ENCODE results near the gene ZNF70.

Gene ZNF70

DNA sequence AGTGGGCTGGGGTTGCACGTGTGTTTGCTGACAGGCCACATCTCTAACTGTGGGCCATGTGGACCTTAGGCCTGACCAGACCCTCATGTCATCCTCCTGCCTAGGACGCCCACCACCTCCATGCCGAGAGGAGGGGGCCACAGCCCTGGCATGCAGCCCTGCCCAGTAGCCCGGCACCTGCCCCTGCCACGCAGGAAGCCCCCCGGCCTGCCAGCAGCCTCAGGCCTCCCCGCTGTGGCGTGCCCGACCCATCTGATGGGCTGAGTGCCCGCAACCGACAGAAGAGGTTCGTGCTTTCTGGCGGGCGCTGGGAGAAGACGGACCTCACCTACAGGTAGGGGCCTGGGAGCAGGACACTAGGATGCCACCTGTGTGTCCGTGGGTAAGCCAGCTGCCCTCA, 28.2 kb upstream of the ZNF70 start:
- no peak for DNase-seq

DNA sequence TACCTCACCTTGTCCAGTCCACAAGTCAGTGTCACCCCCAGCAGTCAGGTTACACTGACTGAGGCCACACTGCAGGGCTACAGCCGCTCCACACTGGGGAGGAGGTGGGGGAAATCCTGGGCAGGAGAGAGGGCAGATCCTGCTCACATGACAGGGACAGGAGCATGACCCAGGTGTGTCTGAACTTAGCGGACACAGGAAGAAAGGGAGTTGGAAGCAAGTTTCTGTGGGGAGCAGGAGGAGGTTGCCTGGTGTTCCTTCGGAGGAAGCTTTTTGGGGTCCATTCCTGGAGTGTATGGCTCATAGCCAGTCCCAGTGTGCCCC, 27.6 kb upstream of the ZNF70 start:
- DNase-seq, result no peak

DNA sequence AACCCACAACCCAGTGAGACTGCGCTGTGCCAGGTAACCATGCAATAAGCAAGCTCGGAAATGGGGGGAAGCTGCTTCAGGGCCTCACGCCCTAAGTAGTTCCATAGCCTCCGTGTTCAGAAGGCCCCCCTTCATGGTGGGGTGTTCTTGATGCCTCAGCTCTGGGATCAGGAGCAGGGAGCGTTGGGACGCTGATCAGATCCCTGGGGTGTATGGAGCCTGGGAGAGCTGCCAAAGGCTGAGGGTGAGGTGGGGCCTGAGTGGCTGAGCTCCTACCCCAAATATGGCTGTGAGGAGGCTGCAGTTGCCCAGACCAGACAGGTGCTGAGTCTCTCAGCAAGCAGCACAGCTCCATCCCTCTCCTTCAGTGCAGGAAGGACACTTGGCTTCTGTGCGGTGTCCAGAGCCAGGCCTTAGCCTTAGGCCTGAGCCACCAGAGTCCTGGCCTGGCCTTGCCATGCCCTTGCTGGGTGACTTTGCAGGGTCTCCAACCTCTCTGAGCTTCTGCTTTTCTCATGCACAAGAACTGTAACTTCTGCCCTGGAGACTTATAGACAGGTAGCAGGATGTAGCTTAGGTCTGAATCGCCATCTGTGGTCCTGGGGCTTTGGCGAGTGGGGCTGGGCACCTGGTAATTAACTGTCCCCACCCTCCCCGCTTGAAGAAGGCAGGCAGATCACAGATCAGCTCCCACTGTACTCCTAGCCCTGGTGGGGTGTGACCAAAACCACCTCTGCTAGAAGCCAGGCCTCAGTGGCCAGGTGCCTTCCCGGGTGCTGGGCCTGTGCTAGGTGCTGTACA, 27.1 kb upstream of the ZNF70 start:
- DNase-seq, result no peak

DNA sequence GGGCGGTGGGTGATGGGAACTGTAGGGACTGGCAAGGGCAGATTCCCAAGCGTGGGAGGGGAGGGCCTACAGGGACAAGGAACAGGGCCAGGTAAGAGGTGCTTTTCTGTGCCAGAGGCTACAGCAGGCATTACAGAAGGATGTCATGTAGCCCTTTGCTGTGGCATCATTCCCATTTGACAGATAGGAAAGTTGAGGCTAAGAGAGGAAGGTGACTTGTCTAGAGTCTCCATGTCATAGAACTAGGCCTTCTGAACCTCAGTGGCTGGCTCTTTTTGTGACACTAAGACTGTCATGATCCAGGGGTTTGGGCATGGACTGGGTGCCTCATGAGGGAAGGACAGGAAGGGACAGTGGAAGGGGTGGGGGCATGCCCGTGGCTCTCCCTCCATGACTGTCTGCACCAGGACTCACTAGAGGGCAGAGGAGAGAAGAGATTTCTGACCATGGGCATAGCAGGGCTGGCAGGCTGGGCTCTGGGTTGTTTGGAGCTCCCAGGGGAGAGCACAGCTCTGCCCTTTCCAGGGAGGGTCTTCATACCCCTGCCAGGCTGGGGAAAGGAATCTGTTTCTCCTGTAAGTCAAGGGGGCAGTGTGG, 25.0 kb upstream of the ZNF70 start:
- no peak for DNase-seq

DNA sequence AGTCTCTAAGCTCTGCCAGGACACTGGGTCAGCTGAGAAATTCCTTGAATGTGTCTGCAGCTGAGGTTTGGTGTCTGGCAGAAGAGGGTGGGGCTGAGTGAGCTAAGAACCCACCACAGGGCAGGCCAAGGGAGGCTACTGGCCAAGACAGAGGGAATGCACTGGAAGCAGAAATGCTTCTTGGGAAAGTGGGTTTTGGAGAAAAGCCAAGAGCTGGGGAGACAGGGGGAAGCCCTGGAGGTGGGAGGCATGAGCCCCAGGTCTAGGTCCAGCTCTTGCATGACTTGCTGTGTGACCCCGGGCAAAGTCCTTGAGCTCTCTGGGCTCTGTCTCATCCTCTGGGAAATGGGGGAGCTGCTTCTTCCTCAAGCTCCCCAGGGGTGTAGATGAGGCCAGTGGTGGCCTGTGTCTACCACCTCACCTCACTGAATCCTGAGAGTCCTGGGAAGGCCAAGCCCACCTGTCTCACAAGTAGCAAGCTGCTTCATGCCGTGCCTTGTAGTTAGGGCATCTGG, 24.1 kb upstream of the ZNF70 start:
- peak; percentile 29 for DNase-seq

DNA sequence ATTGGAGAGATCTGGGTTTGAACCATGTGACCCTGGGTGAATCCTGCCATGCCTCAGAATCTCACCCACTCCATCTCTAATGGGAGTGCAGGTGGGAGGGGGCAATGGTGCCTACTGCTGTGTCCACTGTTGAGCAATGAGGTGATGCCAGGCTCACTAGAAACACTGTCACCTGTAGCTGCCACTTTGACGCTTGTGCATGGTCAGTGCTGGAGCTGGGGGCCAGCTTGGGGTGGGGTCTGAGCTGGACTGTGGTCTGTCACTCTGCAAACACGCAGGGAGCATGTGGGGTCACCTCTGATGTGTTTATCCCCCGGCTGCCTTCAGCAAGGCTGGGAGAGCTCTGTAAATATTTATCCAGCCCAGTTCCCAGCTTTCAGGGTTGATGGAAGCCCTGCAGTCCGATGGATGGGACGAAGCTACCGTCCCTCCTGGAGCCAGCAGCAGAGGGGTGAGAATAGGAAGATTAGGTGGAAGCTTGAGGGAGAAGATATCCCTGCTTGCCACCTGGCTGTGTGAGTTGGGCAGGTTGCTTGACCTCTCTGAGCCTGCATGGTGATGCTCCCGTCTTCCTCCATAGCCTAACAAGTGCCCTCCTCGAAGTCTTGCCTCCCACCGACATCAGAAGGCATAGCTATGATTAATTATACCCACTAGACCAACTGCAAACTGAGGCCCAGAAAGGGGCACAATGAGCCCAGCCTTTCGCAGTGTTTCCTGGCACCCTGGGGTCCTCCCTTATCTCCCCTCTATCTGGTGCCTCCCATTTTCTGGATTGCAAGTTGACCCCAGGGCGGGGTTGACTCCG, 23.4 kb upstream of the ZNF70 start:
- DNase-seq, result no peak

DNA sequence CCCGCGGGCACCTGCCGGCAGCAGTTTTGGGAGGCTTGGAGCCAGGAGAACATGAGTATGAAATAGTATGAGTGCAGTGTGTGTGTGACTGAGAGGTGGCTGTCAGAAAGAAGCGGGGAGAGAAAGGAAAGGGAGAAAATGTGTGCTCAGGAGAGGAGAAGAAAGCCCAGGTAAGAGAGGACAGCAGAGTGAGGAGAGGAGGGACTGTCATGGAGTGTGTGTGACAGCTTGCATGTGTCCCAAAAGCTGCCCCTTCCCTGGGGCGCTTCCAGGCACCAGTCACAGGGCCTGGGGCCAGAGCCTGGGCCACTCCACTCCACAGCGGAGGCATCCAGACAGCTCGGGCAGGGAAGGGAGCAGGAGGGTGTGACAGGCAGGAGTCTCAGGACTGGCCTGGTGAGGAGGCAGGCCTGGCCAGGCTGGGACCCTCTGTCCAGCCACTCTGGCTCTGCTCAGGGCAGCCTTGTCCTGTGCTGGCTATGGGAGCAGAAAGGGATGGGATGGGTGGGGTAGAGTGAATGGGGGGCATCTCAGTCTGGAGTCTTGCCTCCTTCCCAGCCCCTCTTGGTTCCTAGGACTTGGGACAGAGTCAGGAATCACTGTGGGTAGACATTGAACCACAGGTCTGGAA, 22.7 kb upstream of the ZNF70 start:
- DNase-seq, result no peak

DNA sequence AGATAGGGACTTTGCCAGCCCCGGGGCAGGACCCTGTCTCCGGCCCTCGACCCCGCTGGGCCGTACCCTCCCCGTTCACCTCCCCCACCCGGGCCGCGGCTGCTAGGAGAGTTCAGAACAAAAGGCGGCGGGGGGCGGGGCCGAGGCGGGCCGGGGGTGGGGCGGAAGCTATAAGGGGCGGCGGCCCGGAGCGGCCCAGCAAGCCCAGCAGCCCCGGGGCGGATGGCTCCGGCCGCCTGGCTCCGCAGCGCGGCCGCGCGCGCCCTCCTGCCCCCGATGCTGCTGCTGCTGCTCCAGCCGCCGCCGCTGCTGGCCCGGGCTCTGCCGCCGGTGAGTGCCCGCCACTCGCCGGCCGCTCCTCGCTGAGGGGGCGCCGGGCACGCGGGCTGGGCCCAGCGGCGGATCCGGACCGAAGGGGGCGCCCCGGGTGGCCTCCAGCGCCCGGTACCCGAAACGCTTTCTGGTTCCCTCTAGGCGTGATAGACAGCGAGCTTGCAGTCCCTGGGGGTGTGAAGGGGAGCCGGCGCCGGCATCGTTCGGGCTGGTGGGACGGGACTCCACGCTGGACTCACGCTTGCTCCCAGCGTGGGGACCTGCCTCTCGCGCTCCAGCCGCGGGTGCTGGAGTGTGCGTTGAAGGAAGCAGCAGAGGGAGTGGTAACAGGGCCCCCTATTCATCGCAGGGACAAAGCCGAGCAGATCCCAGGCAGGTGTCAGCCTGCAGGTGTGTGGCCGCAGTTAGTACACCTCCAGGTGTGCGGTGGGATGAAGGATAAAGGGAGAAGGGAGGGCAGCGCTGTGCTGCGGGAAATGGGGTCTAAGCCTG, 21.9 kb upstream of the ZNF70 start, which contains the start of gene MMP11:
TSS of gene MMP11 (plus strand) at position 201 of the 825 bp plus-strand sequence. CDS start at position 223, 22 bp downstream.
- DNase-seq, result peak; percentile 47

DNA sequence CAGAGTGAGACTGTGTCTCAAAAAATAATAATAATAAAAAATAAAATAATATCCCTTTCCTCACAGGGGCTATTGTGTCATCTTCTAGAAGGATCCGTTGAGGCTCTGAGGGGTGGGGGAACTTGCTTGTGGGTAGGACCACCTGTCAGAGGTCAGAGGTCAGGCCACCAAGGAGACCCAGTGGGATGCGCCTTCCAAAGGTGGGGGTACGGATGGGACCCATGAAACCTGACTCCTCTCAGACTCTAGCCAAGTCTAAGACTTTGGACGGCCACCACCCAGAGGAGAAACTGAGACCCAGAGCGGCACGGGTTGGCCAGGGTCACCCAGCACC, 21.4 kb upstream of the ZNF70 start:
- no peak for DNase-seq

DNA sequence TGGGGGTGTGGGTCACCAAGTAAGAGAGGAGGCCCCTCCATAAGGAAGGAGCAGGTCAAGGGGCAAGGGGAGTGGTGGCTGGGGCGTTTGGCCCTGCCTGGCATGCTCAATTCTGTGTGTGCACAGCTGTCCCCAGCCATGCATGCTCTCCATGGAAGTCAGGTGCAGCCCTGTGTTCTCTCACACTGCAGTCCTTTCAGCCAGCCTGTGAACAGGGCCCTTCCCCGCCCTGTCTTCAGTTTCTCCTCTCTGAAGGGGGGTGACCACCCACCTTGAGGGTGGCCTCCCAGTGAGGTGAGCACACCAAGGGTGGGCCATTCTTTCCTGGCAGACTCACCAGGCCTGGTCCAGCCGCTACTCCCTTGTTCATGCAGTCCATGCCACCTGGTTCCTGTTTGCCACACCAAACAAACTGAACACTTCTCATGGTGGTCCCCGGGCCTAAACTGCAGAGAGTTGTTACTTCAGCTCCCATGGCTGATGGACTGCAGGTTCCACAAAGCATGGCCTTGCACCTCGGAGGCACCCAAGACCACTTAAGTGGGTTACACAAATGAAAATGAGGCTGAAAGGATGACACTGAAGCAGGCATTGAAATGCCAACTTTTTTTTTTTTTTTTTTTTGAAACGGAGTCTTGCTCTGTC, 18.5 kb upstream of the ZNF70 start:
- DNase-seq, result no peak

DNA sequence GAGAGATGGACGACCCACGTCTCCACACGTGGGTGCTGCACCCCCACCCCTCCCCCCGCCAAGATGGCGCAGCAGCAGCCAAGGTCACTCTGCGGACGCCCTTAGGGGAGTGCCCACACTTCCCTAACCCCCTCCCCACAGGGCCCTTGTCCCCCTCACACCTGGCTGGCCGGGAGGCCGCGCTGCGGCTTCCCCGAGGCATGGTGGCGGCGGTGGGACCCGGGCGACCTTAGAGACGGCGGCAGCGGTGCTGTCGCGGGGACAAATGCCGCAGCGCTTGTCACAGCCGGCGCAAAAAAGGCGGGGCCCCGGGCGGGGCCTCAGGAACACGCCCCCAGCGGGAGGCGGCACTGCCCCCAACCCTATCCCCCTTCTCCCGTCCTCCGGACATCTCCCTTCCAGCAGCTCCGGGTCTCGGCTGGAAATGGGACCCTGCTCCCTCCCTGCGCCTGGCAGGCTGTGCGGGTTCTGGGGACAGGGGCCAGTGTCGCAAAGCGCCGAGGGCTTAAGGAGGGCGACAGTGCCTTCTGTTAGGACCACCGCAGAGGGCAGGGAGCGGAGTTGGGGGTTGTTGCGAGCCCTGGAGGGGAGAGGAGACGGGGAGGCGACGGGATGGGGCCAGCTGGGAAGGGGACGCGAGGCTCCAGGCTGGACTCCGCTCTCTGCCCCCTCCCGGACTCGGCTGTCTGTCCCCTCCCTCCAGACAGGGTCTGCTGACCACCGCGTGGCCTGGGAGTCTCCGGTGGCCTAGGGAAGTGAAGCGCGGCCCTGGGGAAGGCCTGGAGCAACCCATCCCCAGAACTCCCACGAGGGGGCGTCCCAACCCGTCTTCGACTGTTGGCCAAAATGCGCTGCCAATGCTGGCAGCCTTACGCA, 17.0 kb upstream of the ZNF70 start, which contains the start of gene CHCHD10:
TSS of gene CHCHD10 (minus strand) at position 300 of the 876 bp plus-strand sequence. CDS start at position 202, 98 bp downstream.
- DNase-seq, result peak; percentile 65

DNA sequence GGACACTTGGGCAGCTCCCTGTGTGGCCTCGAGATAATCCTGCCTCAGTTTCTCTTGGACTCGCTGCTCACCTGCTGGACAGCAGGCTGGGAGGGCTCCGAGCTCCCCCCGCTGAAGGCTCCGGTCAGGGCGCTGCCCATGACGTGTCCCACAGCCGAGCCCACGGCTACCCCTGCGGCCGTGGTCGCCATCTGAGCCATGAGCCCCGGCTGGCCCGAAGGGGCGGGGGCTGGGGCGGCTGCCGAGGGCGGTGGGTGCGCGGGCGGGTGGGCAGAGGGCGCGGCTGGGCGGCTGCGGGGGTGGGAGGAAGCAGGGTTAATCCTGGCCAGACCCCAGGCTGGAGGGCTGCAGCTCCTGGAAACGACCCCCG, 16.4 kb upstream of the ZNF70 start:
- no peak for DNase-seq

DNA sequence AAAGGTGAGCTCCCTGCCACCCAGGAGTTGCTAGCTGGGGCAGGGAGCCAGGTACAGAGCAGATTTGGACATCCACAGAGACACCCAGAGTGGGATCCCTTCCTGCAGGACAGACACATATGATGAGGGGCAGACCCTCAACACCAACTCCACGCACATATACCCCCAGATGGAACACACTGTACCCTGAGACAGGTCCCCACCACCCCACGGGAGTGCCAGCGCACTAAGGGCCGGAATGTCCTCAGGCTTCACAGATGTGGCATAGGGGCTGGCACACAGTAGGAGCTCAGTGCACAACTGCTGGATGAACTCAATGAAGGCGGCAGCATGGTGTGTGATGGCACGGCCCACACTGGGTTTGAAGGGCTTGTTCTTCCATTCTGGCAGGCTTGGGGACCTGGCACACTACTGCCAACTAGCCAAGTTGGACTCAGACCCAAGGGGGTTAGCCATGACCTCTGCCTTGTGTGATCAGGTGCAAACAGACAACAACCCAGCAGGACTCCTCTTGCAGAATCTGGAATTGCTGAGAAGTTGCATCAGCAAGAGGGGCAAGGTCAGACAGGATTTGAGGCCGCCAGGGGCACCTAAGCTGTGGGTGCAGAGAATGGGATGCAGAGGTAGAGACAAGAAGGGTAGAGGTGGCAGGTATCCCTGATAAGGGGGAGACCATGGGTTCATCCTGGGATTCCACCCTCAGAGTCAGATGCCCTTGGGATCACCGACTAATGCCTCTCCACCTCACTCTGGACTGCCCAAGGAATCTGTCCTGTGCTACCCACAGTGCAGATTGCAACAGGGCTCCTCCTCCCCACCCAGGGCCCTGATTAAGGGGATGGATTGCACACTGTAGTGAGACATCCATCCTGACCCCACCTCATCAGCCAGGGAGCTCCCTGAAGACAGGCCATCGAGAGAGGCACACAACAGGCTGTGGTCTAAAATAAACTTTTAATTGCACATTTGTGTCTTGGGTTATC, 14.3 kb upstream of the ZNF70 start:
- DNase-seq, result no peak

DNA sequence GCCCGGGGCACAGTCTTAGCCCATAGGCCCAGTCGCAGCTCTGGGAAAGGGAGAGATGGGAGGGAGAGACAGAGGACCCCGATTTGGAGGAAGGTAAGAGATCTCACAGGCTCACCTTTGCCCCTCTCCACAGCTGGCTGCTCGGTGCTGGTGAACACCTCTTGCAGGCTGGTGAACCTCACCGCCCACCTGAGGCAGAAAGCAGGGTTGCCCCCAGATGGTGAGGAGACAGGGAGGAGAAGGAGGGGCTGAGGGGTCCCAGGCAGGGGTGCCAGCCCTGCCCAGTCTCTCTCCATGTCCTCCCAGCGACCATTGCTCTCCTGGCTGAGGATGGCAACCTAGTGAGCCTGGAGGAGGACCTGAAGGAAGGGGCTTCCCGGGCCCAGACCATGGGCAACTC, 13.0 kb upstream of the ZNF70 start:
- no peak for DNase-seq

DNA sequence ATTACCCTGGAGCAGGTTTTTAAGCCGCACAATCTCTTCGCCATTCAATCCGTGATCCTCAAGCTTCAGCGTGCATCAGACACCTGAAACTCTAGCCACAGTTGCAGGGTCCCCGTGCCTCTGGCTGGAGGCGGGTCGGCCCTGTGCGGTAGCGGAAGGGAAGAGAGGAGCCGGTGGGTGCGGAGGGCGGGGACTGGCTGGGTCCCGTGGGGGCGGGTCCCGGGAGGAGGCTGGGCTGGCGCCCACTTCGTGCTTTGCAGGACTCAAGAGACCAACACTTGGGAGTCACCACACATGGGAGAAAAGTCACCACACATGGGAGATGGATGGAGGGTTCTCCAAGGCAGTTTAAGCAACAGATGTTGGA, 12.7 kb upstream of the ZNF70 start:
- DNase-seq, result no peak

DNA sequence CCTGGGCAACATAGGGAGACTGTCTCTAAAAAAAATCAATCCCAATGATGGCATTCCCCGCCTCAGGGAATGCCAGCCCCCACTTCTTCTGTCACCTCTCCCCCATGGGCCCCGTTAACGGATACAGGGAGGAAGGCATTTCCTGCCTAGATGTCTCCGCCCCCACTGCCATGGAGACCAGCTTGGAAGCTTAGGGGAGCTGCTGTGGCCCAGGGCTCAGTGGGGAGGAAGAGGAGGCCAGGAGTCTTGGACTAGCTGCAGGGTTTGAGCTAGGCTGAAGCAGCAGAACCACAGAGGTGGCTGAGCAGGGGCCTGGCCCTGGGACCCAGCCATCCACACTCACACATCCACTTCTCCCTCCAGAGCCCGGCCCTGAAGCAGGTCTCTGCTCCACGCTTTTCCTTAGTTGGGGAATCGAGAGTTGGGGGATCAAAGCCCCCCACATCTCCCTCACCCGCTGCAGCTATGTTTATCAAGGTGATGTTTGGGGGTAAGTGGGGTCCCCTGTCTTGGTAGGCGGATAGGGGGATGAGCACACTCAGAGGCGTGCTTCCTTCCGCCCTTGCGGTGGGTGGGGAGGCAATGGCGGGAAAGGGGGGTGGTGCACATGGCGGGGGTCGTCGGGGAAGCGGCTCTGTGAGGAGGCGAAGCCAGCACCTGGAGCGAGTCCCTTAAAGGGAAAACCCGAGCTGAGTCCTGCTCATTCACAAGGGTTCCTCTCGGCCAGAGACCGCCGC, 12.1 kb upstream of the ZNF70 start, which contains the start of gene C22orf15:
TSS of gene C22orf15 (plus strand) at position 149 of the 737 bp plus-strand sequence. CDS start at position 466, 317 bp downstream.
- peak; percentile 69 for DNase-seq

DNA sequence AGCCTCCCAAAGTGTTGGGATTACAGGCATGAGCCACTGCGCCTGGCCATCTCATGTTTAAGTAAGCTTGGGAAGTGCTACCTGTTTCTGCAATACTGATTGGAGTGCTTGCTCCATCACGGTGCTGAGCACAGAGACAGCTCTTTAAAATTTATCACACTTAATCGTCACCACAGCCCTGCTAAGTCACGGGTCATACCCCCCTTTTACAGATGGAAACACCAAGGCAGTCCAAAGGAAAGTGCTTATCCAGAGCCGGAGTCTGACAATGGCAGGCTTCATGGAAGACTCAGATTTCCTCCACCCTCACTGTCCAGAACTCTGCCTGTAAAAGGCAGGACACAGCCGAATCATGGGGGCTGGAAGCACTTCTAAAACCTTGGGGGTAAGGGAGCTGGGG, 9.1 kb upstream of the ZNF70 start:
- no peak for DNase-seq

DNA sequence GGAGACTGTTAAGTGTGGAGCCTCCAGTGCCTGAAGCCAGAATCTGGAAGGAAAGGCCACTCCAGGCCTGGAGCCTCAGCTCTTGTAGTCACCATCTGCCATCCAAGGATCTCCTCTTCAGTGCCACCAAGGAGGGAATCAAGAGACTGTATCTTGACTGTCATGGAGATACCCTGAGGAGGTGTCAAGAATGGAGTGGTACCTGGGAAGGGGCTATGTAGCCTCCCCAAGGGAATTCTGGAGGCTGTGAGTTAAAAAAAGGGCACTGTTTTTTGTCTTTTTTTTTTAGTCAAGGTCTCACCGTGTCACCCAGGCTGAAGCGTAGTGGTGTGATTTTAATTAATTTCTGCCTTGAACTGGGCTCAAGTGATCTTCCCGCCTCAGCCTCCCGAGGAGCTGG, 8.7 kb upstream of the ZNF70 start:
- no peak for DNase-seq

All from fibroblast of skin of abdomen (primary cell).